Stimulated activated CD4-positive, alpha-beta T cell treated with anti-CD3 and anti-CD28 coated beads, Interleukin-2, amount 100 ng/mL, for 48 hours (primary cell): Measurements from ENCODE around the gene BCAS3.

ENCODE experiments used
- DNase-seq, 2 donors: peaks; one replicate each; pipeline ENCODE4 v3.0.0-alpha.2; 2020

The BCAS3 gene

DNA sequence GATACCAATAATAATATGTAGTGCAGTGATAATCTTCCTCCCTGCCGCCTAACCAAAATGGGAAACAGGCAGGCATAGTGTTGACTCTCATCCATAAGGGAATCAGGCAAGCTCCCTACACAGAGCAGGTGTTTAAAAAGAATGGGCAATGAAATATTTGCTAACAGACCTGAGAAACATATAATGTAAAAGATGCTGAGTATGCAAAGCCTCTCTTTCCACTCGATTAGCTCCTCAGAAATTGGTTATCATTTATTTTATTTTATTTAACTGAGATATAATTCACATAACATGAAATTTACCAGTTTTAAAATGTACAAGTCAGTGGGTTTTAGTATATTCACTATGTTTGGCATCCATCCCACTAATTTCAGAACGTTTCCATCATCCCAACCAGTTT, 404.3 kb downstream of the BCAS3 start:
- DNase-seq: no peak

DNA sequence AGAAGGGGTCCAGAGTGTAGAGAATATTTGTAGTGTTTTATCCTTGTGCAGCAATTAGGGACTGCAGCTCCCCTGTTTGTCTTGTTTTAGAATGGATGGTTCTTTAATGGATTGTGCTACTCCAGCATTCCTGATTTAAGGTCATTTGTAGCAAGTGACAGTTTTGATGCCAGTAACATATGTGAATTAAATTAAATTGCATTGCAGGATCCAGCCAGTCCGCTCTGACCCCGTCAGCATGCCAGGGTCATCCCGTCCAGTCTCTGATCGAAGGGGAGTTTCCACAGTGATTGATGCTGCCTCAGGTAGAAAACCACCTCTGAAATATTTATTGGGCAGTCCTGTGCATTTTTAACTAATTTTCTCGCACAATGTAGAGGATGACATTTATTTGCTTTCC, 406.6 kb downstream of the BCAS3 start:
- DNase-seq: no peak

DNA sequence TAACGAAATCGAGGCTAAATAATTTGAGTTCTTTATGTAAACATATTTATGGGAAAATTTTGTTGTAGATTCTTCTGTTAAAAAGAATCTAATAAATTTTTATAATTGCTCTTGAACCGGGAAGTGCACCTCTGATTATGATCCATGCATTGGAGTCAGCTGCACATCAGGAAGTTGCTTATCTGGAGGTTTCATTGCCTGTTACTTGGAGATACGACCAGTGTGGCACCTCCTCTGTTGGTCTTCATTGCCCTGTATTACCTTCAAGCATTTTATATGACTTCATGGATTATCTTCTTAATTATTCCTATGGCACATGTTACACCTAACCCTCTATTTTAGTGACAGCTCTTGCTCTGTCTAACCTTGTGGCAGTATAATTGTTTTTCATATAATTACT, 409.4 kb downstream of the BCAS3 start:
- DNase-seq: no peak

DNA sequence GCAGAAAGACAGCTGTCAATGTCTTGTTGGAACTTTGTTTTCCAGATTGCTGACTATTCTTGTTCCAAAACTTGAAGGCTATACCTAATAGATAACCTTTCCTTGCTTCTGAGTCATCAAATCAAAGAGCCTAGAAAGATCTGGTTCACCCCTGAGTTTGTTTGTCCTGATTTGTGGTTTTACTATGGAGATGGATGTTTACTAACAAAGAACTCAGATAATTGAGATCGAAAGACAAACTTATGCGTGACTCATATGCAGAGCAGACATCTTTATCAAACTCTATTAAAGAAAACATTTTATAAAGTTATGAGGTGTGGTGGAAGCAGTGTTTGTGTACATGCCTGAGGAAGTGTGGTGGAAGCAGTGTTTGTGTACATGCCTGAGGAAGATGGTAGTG, 410.9 kb downstream of the BCAS3 start:
- no peak for DNase-seq

DNA sequence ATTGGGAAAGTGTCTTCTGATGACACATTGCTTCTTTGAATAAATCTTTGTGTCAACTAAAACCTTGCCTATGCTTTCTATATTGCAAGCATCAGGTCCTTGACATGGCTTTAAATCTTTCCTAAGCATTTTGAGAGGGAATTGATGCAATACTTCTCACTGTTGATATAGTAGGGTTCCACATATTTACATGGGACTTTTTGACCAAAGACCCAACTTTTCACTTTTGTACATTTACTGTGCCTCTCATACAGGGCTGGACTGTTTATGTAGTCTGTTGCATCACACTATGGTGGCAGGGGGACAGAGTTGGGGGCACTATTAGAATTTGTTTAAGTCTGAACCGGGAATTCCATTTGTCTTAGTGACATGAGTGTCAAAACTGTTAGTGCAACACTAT, 413.4 kb downstream of the BCAS3 start:
- DNase-seq: no peak

DNA sequence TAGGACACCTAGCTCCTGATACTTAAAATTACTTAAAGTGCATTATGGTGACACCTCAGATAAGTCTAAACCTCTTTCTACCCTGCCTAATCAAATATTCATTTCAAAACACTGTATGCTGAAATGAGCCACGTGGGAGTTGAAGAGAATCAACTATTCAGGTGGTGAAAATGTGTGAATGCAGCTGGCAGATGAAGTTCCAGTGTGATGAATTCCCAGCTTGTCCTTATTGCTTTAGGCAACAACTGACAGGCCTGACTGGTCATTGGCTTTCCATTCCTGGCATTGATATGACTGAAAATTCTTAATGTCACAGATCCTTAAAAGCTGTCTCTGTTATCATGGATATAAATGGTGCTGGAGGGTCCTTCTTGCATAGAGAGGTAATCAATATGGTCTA, 420.1 kb downstream of the BCAS3 start:
- DNase-seq: no peak

DNA sequence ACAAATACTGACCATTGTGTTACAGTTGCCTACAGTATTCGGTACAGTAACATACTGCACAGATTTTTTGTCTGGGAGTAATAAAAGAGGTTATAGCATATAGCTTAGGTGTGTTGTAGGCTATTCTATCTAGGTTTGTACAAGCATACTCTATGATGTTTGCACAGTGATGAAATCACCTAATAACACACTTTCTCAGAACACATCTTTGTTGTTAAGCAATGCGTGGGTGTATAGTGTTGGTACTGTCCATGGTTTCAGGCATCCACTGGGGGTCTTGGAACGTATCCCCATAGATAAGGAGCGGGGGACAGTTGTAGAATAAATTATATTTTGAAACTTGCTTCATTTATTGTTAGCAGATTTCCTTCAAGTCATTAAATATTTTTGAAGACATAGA, 428.7 kb downstream of the BCAS3 start:
- no peak for DNase-seq

DNA sequence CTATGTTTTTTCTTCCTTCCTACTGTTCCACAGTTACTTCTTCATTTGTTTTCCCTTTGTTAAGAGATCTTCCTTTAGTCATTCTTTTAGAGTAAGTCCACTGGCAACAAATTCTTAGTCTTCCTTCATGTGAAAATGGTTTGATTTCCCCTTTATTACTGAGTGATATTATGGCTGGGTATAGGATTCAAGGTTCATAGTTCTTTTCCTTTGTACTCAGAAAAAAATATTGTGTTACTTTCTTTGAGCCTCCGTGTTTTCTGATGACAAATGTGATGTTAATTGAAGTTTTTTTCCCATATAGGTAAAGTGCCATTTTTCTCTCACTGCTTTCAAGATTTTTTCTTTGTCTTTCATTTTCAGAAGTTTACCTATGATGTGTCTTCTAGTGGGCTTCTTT, 438.9 kb downstream of the BCAS3 start:
- DNase-seq: no peak

DNA sequence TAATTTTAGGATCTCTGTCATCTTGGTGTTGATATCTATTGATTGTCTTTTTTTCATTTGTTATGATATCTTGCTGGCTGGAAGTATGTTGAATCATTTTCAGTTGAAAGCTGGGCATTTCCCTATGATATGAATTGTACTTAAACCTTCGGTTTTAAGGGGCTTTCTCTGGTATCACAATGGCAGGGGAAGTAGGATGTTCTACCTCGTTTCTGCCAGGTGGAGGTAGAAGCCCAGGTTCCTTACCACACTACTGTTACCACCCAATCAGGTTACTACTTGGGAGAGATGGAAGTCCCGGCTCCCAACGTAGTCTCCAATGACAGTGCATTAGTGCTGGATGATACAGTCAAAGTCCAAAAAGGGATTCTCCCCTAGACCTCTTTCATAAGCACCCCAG, 440.3 kb downstream of the BCAS3 start:
- DNase-seq: no peak

DNA sequence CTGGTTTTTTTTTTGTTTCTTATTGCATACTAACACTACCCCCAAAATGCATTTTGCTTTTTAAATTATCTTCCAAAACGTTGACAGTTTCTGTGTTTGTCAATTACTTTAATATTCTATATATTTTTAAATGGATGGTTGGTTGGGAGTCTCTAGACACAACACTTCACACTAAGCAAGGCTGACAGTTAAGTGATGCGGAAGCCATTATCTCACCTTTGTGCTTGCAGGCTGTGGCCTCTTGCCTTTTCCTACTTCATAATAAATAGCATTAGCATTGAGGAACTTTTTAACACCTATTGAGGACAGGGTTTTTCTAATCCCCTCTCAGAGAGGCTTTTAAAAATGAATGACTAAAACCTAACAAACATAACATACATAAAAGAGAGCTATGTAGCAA, 441.2 kb downstream of the BCAS3 start:
- DNase-seq: no peak

DNA sequence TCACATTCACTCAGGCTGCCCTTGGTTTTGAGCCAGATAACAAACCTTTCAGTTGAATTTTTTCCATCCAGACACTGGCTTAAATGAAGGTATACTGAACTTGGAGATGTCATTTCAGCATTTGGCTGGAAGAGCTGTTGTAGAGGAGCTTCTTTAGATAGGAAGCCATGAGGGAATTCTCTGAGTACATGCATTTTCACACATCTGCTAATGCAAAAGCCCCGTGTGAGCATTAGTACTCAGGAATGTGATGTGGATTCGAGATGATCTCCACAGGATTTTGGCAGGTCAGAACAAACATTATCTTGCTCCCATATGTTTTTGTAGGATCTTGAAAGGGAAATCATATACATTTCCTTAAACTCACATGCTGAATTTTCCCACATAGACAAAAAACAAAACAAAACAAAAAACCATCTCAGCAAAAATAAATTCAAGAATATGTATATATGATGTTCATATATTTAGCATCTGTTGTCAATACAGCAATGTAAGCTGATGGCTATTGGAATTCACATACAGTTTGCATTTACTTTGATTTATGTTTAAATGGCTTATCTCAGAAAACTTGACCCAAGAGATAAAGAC, 444.8 kb downstream of the BCAS3 start:
- no peak for DNase-seq

DNA sequence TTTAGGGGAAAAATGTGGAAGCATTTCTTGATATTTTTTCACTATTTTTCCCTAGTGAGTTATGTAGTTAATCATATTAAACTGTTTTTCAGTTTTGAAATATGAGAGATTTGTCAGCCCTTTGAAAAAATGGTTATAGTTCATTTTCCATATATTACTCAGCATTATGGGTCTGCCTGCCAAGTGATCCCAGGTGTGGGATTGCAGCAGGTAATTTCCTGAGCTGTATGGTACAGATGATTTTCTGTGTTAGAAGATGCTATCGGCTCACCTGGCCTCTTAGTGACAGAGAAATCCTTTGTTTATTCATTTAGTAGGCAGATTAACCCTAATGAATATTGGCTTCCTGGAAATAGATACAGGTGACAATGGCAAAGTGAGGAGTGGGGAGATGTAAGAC, 446.9 kb downstream of the BCAS3 start:
- DNase-seq: no peak

DNA sequence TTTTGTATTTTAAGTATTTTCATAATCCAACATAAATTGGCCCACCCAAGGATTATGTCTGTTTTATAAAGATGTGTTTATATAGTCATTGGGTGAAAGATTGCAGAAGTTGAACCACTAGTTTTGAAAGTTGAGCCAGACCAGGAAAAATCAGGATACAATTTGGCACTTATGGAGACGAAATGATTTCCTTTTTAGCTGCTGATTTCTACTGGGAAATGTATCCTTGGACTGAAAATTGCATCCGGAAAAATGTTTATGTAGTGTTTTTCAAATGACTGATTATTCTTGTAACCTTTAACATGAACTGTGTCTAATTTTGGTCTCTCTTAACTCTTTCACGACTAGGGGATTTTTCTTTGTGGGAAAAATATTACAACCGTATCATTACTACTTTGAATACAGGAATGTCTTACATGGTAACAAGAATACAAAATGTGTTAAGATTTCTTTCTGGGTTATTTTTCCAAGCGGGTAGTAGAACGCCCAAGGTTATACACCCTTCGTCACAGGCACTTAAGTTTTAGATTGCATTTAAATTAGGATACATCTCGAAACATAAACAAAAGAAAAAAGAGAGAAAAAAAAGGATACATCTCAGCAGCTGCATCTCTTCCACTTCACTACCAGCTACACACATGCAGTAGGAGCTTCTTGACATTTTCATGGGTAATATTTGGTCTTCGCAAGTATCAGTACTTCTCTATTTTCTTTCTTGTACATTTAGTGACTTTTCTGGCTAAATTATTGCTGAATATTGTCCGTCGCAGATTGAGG, 449.0 kb downstream of the BCAS3 start:
- no peak for DNase-seq

DNA sequence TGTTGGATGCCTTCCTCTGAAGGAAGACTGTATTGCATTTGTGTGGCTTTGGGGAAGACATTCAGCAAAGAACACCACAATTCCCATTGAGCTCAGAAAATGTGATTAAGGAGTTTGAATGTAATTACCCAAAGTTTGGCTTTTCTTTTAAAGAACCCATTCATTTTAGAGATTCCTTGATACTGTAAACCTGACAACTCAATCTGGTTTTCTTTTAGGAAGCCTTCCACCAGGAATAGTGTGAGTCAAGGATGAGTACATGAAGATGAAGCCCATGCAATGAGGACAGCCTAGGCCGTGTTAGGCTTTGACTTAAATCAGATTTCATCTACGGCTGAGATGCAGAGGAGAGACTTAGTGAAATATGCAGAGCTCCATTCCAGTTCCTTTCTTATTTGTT, 450.3 kb downstream of the BCAS3 start:
- no peak for DNase-seq

DNA sequence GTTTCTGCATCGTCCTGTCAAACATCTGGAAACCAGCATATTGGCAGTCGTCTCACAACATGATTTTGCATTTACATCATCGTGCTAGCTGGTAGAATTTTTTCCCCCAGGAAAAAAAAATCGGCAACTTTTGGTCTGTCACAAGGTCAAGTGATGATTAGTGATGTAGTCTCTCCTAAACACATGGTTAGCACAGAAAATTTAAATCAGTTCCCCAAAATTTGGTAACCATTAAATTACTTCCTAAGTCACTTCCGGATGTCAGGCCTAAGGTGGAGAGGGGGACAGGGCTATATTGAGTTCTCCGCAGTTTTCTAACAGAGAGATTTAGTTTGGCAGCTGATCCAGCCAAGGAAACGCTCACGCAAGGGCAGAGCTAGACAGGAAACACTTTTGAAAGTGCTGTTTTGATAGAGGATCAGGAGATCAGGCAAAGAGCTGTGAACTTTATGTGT, 451.0 kb downstream of the BCAS3 start:
- no peak for DNase-seq

DNA sequence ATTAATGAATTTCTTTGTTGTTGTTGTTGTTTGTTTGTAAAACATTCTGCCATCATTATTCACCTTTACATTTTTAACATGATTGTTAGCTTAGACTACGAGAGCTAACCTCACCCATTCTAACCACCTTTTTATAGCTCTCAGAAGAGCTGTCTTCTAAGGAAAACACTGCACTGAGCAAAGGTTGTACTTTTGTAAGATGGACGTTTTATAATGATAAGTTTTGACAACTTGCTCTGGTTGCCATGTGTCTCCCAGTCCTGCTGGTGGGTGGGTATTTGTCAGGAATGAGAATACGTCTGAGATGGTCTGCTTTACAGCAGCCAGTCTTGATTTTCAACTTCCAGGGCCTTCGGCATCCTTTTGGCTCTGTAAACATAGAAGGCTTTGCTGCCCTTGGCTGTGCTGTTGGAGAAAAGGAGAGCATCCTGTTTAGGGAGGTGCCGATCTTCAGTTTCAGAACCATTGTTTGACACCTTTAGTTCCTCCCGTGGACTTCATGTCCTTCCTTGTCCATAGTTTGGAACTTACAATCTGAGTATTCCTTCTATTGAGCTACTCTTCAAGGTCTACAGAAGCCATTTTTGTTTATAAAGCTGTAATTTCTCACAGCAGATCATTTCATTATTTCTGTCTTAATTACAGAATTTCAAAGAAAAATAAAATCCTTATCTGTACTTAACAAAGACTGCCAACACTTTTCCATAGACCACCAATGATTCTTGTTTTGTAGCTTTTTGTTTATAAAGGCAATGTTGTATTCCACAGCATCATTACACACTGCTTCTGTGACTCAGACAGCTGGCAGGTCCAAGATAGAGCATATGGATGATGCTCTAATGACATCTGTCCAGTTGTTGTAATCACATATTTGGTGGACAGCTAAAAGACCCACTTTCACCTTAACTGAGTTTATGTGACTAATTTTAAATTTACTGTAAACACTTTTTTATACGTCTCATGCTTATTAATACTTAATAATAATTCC, 451.9 kb downstream of the BCAS3 start:
- no peak for DNase-seq

DNA sequence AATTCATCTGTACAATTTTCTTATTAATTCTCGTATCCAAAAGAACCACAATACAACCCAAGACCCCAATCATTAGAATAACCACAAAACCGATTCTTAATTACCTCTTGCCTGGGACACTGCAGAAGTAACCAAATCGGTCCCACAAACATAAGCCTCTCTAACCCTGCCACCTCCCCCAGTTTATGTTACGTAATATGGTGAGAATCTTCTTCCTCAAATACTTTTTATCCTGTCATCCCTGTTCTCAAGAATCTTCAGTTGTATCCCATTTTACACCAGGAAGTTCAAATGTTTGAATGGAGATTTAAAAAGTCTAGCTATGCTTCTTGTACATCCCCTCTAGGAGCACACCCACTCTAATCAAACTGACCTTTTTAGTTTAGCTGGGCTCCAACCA, 452.7 kb downstream of the BCAS3 start:
- DNase-seq: no peak

DNA sequence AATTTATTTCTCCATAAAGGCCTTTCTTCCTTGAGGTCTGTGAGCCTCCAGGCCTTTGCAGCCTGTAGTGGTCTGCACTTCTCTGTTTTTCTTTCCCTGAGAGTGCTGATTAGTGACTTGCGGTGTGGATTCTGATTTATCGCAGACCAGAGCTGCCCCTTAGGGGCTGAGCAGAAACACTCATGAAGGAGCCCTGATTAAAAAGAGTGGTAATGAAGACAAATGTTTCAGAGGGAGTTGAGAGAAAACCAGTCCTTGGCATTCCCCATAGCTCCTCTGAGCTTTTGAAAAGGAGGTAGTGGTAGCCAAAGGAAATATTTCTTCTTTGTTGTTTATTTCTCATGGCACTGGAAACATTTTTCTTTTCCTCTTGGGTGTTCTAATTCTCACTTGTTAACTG, 453.9 kb downstream of the BCAS3 start:
- DNase-seq: no peak

DNA sequence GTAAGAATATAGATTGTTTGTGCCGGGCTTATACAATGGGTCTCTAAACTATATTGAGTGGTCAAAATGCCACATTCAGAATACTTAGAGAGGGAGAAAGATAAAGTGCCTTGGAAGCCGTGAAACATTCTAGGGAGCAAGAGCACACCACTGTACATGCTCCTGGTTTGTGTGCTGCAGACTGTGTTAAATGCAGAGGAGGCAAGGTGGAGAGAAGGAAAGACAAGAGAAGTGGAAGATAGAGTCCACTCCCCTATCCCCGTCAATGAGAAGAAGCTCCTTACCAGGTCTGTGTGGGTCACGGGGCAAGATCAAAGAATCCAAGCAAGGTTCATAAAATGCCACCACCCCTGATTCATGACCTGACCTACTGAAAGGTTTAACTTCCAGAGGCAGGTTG, 454.9 kb downstream of the BCAS3 start:
- no peak for DNase-seq

DNA sequence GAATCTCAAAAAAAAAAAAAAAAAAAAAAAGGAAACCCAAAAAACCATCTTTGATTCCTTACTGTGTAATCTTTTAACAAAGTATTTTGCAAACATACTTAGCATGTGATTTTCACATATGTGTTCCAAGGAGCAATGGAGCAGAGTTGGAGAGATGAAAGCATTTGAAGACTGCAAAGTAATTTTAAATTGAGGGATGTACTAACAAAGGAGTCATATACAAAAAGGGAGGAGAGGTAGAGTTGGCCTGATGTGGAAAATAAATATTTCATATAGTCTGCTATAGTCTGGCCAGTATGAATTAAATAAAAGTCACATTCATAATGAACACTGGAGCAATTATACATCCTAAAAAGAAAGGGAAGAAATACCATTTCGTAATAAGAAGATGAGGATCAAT, 456.2 kb downstream of the BCAS3 start:
- DNase-seq: no peak

DNA sequence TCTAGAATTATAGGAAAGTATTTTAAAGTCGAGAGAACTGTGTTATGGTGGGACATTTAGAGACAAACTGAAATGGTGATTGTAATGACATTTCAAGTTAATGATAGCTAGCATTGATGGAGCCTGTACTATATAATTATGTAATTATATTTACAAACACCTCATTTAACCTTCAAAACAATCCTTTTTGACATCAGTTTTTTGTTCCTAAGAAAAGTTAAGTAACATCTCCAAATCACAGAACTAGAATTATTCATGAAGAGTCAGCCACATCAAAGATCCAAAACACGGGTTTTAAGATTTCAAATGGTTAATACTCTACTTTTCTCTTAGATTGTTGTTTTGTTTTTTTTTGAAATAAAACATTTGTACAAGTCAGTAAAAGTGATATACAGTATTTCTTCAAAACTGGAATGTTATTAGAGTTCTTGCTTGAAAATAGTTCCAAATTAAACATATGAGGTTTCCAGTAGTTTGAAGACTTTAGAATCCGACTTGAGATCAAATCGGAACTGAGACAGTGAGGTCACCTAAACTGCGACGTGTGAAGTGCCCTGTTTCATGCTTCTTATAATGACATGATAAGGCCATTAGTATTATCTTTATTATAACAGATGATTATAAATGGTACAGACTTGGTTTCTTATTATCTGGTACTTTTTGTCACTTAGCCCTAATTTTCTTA, 457.0 kb downstream of the BCAS3 start:
- DNase-seq: no peak

DNA sequence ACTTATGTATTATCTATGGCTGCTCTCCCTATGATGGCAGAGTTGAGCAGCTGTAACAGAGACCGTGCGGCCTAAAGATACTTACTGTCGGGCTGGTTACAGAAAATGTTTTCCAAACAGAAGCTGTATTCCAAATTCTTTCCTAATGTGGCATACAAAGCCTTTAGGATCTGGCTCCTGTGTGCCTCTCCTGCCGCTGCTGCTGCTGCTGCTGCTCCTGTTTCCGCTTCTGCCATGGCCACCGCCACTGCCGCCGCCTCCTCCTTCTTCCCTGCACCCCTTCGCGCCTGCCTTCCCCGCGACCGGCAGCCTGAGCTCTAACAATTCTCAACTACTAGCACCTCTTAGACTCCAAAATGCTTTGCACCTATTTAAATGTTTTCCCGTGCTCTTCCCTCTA, 458.1 kb downstream of the BCAS3 start:
- no peak for DNase-seq

DNA sequence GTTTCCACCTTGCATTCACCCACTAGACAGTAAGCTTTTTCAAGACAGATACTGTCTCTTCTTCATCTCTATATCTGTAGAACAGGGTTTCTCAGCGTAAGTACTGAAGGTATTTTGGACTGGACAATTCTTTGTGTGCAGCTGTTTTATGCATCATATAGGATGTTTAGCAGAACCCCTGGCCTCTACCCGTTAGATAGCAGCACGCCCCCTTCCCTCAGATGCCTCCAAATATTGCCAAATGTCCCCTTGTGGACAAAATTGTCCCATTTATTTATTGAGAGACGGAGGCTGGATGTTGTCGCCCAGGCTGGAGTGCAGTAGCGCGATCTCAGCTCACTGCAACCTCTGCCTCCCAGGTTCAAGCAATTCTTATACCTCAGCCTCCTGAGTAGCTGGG, 458.6 kb downstream of the BCAS3 start:
- DNase-seq: no peak
